ENCODE data around the gene STAMBPL1.
A peak's percentile ranks its signal among the peaks of the same experiment; 100 is the strongest.
"Not testable (repeated sequence)": the region's sequence is repeated elsewhere in the genome, so short reads cannot be mapped to it uniquely, and the experiment has no call there.

STAMBPL1 gene

GRCh38 chr10:88879534-88880281, at the start of gene STAMBPL1:
Gene STAMBPL1, plus strand, starts transcription at chr10:88880245. Its CDS starts 21,464 bp downstream, at chr10:88901709.
- DNase-seq: peak; percentile 63

DNA sequence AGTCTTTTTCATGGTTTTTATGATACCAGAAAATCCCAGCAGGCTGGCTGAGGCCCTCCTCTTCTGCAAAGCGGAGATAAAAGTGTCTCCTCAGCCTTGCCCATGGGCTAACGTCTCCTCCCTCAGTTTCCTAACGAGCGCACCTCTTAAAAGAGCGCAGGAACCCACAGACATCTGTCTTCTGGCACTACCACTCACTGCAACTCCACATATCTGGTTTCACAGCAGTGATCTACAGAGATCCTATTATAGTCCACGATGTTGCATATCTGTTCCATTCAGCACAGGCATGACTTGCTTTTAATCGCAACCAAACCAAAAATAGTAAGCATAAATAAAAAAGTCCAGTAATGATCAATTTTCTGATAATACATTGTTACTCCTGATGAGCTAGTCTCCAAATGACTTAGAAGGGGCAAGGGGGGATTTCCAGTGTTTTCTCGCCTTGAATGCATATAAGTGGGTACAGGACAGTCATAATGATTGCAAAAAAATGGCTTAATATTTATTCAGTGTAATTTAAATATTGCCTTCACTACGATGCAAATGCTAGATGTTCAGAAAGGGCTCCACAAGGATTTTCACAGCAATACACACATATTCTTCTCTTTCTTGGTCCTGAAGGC, 49.3 kb upstream of the STAMBPL1 start:
- DNase-seq: no peak

DNA sequence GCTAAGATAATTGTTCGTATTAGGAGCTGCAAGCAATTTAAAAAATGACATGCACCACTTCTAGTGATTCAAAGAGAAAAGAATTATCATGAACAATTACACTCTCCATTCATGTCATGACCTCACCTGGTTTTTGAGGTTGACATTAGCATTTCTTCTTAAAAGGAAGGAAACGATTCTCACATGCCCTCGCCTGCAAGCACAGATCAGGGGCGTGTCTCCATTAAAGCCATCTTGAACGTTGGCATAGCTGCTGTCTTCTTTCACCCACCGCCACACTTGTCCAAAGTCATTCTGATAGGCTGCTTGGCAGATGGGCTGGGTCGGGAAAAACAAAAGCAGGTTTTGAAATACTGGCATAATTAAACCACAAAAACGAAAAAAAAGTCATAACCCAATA, 48.3 kb upstream of the STAMBPL1 start:
- DNase-seq: no peak

DNA sequence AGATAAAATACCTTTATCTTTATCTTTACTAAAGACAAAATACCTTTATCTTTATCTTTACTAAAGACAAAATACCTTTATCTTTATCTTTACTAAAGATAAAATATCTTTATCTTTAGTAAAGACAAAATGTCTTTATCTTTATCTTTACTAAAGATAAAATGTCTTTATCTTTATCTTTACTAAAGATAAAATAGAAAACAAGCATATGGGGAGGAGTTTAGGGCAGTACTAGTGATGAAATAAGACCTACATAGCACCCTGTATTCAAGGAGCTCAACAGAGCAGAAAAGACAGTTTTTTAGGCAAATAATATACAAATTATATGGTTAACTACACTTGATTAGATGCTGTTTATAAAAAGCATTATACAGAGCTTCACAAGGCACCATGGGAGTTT, 47.7 kb upstream of the STAMBPL1 start:
- no peak for DNase-seq

GRCh38 chr10:88833156-88833555, 46.9 kb upstream of the STAMBPL1 start:
- DNase-seq: no peak

- DNase-seq: no peak
Measured at GRCh38 chr10:88833723-88834122, 46.3 kb upstream of the STAMBPL1 start.

- peak; percentile 67 for DNase-seq
Measured at GRCh38 chr10:88835096-88835909, 44.7 kb upstream of the STAMBPL1 start.

GRCh38 chr10:88835910-88836221, 44.2 kb upstream of the STAMBPL1 start:
- no peak for DNase-seq

GRCh38 chr10:88837632-88838031, 42.4 kb upstream of the STAMBPL1 start:
- not testable (repeated sequence) for DNase-seq

DNA sequence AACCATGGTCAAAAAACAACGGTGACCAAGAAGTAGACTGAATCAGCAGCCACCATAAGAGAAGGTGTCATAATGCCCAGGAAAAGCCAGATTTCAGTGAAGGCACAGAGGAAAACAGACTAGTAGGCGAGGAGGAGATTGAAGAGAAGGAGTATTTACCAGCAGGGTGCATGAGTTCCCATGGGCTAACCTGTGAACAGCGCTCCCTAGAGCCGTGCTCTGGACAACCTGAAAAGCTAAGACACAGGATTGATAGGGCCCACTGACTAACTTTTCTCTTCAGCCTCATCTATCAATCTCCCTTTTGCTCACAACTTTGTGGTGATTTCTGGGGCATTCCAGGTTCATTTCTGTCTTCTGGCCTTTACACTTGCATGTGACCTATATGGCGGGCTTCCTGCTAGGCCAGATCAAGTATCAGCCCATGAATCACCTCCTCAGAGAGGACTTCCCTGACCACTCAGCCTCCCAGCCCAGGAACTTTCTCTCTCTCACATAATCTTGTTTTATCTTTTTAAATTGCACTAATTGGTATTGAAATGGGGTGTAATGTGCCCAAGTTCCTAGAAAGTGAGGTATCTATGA, 41.2 kb upstream of the STAMBPL1 start:
- no peak for DNase-seq

- DNase-seq: no peak
Measured at GRCh38 chr10:88840104-88840503, 39.9 kb upstream of the STAMBPL1 start.

GRCh38 chr10:88840881-88841280, 39.2 kb upstream of the STAMBPL1 start:
- no peak for DNase-seq

GRCh38 chr10:88841316-88842111, 38.5 kb upstream of the STAMBPL1 start:
- no peak for DNase-seq

- no peak for DNase-seq
Measured at GRCh38 chr10:88843171-88843570, 36.9 kb upstream of the STAMBPL1 start.

- no peak for DNase-seq
Measured at GRCh38 chr10:88848499-88848898, 31.5 kb upstream of the STAMBPL1 start.

DNA sequence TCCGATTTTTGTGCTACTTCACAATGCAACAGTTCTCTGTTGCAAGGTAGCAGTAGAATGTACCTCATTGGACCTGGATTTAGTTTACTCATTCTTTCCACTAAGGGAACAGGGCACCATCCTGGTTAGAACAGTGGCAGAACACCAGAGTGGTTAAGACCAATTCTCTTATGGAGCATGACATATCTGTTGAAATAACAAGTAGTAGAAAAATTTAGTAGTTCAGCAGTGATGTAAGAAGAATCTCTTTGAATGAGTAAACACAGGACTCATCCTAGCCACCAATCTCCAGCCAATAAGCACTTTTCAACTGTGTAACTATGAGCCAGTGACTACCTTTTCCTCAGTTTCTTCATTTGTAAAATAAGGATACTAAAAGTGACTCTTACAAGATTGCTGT, 30.8 kb upstream of the STAMBPL1 start:
- DNase-seq: no peak

- DNase-seq: no peak
Measured at GRCh38 chr10:88850712-88851111, 29.3 kb upstream of the STAMBPL1 start.

- DNase-seq: peak; percentile 10
Measured at GRCh38 chr10:88851706-88852105, 28.3 kb upstream of the STAMBPL1 start, which contains the start of gene ANKRD22. Gene ANKRD22, minus strand, starts transcription at chr10:88851844. Its CDS starts 237 bp downstream, at chr10:88851607.

DNA sequence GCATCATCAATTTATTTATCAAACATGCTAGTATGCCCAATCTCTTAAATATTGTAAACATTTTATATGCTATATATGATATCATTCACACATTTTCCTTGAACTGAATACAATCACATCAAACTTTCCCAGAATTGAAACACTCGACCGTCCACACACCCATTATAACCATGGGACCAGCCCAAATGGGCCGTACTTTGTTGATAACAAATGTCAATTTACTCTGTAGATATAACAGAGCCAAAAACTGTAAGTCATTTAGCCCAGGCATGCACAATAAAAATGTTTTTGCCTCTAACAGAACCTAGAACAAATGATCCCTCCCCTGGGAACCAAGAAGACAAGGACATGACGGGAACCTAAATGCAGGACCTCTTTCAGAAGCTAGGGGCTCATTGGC, 27.7 kb upstream of the STAMBPL1 start:
- no peak for DNase-seq

DNA sequence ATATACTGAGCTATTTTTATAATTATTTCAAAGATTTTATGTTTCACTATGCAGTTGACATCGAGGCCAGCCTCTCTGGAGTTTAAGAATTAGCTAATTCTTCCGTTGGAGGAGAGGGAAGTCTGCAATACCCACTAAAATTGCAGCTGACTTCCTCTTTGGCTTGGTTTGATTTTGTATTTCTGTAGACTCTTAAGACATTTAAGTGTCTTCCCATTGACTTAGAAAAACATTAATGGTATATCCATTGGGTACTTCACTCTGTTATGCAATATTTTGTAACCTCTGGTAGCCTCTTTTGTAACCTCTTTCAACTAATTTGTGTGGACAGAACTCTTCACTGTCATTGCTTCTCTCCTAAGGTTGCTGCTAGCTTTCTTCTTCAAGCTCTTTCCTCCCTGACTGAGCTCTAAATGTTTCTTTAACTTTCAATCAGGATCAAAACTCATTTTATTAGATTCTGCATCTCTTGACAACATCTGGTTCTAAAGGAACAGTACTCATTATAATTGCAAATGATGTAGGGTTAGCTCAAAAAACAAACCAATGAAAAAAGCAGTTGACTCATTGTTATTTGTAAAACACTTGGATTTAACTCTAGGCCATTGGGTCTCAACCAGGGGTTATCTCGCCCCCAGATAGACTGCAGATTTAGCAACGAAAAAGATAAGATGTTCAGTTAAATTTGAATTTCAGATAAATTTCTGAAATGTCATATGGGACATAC, 26.7 kb upstream of the STAMBPL1 start:
- DNase-seq: no peak

DNA sequence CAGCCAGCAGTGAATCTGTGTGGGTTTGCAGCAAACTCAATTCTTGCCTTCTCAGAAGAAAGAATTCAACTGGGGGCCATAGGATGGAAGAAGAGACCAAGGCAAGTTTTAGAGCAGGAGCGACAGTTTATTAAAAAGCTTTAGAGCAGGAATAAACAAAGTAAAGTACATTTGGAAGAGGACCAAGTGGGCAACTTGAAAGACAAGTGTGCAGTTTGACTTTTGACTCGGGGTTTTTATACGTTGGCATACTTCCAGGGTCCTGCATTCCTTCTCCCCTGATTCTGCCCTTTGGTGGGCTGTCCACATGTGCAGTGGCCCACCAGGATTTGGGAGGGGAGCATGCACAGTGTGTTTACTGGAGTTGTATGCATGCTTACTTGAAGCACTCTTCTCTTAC, 25.4 kb upstream of the STAMBPL1 start:
- DNase-seq: no peak

DNA sequence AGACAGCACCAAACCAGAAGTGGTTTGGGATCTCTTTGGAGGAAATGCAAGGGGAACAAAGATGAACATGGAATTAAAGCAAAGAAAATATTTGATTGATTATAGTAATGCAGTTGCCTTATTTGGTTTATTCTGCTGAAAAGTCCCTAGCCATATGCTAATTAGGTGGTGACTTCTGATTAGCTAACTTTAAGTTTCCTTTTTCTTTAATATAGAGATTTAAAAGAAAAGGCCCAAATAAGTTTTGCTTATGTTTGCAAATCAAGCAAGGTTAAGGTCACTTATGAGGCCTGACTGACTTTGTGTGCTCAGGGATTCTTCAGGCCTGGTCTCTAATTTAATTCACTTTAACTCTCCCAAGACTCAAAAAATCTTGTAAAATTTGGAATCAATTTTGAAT, 22.2 kb upstream of the STAMBPL1 start:
- DNase-seq: no peak

All from T1000 (cell line).